Subcutaneous abdominal adipose tissue (tissue), 5 donors: Measurements from ENCODE around the gene IFT57.
A peak's percentile ranks its signal among the peaks of the same experiment; 100 is the strongest.
"Not testable (repeated sequence)": the region's sequence is repeated elsewhere in the genome, so short reads cannot be mapped to it uniquely, and the experiment has no call there.

Experiments
- H3K27ac ChIP-seq: one replicate; pipeline ENCODE4 v1.7.0; 2013; ENCODE audit warnings: low read depth, mild to moderate bottlenecking, inconsistent platforms, low read length, moderate library complexity
- H3K27me3 ChIP-seq, 5 donors: one replicate each; pipeline ENCODE4 v1.7.0; 2013; ENCODE audit warnings: low read length in 5 of 5, inconsistent platforms in 1 of 5; ENCODE audit not compliant: control insufficient read depth in 5 of 5, insufficient read depth in 4 of 5
- H3K36me3 ChIP-seq, 5 donors: one replicate each; pipeline ENCODE4 v1.7.0; 2013; ENCODE audit warnings: low read length in 5 of 5; ENCODE audit not compliant: control insufficient read depth in 5 of 5, insufficient read depth in 5 of 5
- H3K4me1 ChIP-seq, 5 donors: one replicate each; pipeline ENCODE4 v1.7.0; 2013; ENCODE audit warnings: low read length in 5 of 5, mild to moderate bottlenecking in 3 of 5, moderate library complexity in 1 of 5; ENCODE audit not compliant: control insufficient read depth in 5 of 5, insufficient read depth in 5 of 5
- H3K4me3 ChIP-seq, 5 donors: one replicate each; pipeline ENCODE4 v1.7.0; 2013; ENCODE audit warnings: low read length in 5 of 5, low read depth in 1 of 5
- H3K9ac ChIP-seq, 5 donors: one replicate each; pipeline ENCODE4 v1.7.0; 2013; ENCODE audit warnings: low read length in 5 of 5, mild to moderate bottlenecking in 4 of 5, moderate library complexity in 3 of 5
- H3K9me3 ChIP-seq, 5 donors: one replicate each; pipeline ENCODE4 v1.7.0; 2013; ENCODE audit warnings: low read length in 5 of 5; ENCODE audit not compliant: control insufficient read depth in 5 of 5
- donor health status: healthy.
- donor health status: healthy.
- donor health status: healthy.
- donor health status: healthy.
- donor health status: healthy.

The IFT57 gene, protein sequence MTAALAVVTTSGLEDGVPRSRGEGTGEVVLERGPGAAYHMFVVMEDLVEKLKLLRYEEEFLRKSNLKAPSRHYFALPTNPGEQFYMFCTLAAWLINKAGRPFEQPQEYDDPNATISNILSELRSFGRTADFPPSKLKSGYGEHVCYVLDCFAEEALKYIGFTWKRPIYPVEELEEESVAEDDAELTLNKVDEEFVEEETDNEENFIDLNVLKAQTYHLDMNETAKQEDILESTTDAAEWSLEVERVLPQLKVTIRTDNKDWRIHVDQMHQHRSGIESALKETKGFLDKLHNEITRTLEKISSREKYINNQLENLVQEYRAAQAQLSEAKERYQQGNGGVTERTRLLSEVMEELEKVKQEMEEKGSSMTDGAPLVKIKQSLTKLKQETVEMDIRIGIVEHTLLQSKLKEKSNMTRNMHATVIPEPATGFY

GRCh38 chr3:108221911-108222852 is at the start of gene IFT57:
TSS of gene IFT57 (minus strand) at chr3:108222424. CDS start at chr3:108222322, 102 bp downstream.
- Histone ChIP-seq H3K9ac (peak within 1 kb of the TSS; percentile 50 to 88 (median 82)), H3K36me3 (peaks cover 0 to 4% (median 0%) of the 10 kb centered on the region in 5 donors), H3K9me3 (no peaks in the 10 kb centered on the region), H3K27ac (peak within 1 kb of the TSS; percentile 72), H3K4me1 (peaks cover 0 to 34% (median 23%) of the 10 kb centered on the region in 5 donors), H3K27me3 (no peaks in the 10 kb centered on the region), H3K4me3 (peak within 1 kb of the TSS; percentile 90 to 94 (median 94))

- no peaks in the 10 kb centered on the region for H3K36me3 ChIP-seq
- H3K27ac ChIP-seq: no peak overlapping the region
- H3K9me3 ChIP-seq: no peaks in the 10 kb centered on the region
- no peaks in the 10 kb centered on the region for H3K4me1 ChIP-seq
- no peaks in the 10 kb centered on the region for H3K27me3 ChIP-seq
- no peak overlapping the region for H3K4me3 ChIP-seq
- no peak overlapping the region for H3K9ac ChIP-seq
These were observed 49.4 kb upstream of the IFT57 start for GRCh38 chr3:108271626-108272025.

- not testable (repeated sequence) for H3K4me3 ChIP-seq, H3K36me3 ChIP-seq, H3K27ac ChIP-seq, H3K9me3 ChIP-seq, H3K4me1 ChIP-seq, H3K27me3 ChIP-seq, H3K9ac ChIP-seq
These were observed 46.0 kb upstream of the IFT57 start for GRCh38 chr3:108268235-108268634.

DNA sequence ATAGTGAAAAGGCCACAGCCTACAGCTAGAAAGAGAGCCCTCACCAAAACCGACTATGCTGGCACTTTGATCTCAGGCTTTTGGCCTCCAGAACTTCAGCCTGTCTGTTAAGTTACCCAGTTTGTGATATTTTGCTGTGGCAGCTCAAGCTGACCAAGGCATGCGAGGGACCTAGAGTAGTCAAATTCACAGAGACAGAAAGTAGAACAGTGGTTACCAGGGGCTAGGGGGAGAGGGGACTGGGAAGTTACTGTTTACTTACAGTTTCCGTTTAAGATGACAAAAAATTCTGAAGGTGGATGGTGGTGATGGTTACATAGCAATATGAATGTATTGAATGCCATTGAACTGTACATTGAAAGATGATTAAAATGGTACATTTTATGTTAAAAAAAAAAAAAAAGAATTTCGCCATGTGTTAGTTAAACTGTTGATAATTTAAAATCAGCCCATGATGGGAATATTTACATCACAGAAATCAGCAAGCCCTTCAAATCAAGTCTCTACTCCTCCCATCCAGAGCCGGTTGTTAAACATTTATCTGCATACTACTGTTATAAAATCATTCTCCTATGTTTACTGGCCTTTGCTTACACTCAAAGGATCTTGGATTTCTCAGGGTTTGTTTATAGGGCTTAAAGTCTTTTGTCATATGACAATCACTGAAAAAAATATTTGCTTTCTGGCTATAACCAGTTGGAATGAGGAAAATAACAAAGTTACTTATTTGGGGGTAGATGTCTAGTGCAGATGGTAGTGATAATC is 42.5 kb upstream of the IFT57 start:
- H3K27ac ChIP-seq, H3K27me3 ChIP-seq, H3K4me3 ChIP-seq, H3K9ac ChIP-seq, H3K4me1 ChIP-seq, H3K9me3 ChIP-seq, H3K36me3 ChIP-seq: not testable (repeated sequence)

- no peak overlapping the region for H3K9ac ChIP-seq
- no peaks in the 10 kb centered on the region for H3K4me1 ChIP-seq
- H3K4me3 ChIP-seq: no peak overlapping the region
- no peak overlapping the region for H3K27ac ChIP-seq
- no peaks in the 10 kb centered on the region for H3K27me3 ChIP-seq
- H3K36me3 ChIP-seq: no peaks in the 10 kb centered on the region
- no peaks in the 10 kb centered on the region for H3K9me3 ChIP-seq
These were observed 32.9 kb upstream of the IFT57 start for GRCh38 chr3:108255131-108255530.

GRCh38 chr3:108251844-108252243 is 29.6 kb upstream of the IFT57 start:
- no peak overlapping the region for H3K27ac ChIP-seq
- no peaks in the 10 kb centered on the region for H3K27me3 ChIP-seq
- H3K4me1 ChIP-seq: no peaks in the 10 kb centered on the region
- no peak overlapping the region for H3K4me3 ChIP-seq
- no peaks in the 10 kb centered on the region for H3K36me3 ChIP-seq
- no peaks in the 10 kb centered on the region for H3K9me3 ChIP-seq
- no peak overlapping the region for H3K9ac ChIP-seq

GRCh38 chr3:108251265-108251664 is 29.0 kb upstream of the IFT57 start:
- H3K27me3 ChIP-seq: no peaks in the 10 kb centered on the region
- no peak overlapping the region for H3K4me3 ChIP-seq
- H3K9ac ChIP-seq: no peak overlapping the region

GRCh38 chr3:108250626-108251025 is 28.4 kb upstream of the IFT57 start:
- H3K4me1 ChIP-seq: no peaks in the 10 kb centered on the region
- H3K4me3 ChIP-seq: no peak overlapping the region
- H3K9ac ChIP-seq: no peak overlapping the region
- H3K36me3 ChIP-seq: no peaks in the 10 kb centered on the region
- H3K27me3 ChIP-seq: no peaks in the 10 kb centered on the region
- H3K9me3 ChIP-seq: no peaks in the 10 kb centered on the region
- no peak overlapping the region for H3K27ac ChIP-seq

More at GRCh38 chr3:108251265-108251664, 29.0 kb upstream of the IFT57 start:
- Histone ChIP-seq H3K9me3 (no peaks in the 10 kb centered on the region), H3K36me3 (no peaks in the 10 kb centered on the region), H3K4me1 (no peaks in the 10 kb centered on the region), H3K27ac (no peak overlapping the region)

GRCh38 chr3:108243243-108243642 is 21.0 kb upstream of the IFT57 start:
- no peaks in the 10 kb centered on the region for H3K4me1 ChIP-seq
- no peaks in the 10 kb centered on the region for H3K27me3 ChIP-seq
- H3K9me3 ChIP-seq: no peaks in the 10 kb centered on the region
- no peak overlapping the region for H3K4me3 ChIP-seq
- no peaks in the 10 kb centered on the region for H3K36me3 ChIP-seq
- no peak overlapping the region for H3K9ac ChIP-seq
- no peak overlapping the region for H3K27ac ChIP-seq
